GM19455 (cell line): ENCODE results near the gene ADAD2.
"Not testable (repeated sequence)": the region's sequence is repeated elsewhere in the genome, so short reads cannot be mapped to it uniquely, and the experiment has no call there.

Source experiments
- ATAC-seq: cut with Tn5 transposase; IDR thresholded peaks from one replicate; pipeline ENCODE4 v1.9.1; 2021; ENCODE audit not compliant: unreplicated experiment

Gene ADAD2

GRCh38 chr16:84195201-84196093 is 4.5 kb downstream of the ADAD2 start:
- ATAC-seq: no peak

GRCh38 chr16:84196101-84196500 is 5.1 kb downstream of the ADAD2 start:
- ATAC-seq: no peak

- ATAC-seq: no peak
Measured at GRCh38 chr16:84196727-84197394, 5.9 kb downstream of the ADAD2 start.

- no peak for ATAC-seq
Measured at GRCh38 chr16:84197466-84198128, 6.6 kb downstream of the ADAD2 start.

GRCh38 chr16:84198401-84198800 is 7.4 kb downstream of the ADAD2 start:
- no peak for ATAC-seq

GRCh38 chr16:84199097-84199496 is 8.1 kb downstream of the ADAD2 start:
- no peak for ATAC-seq

- no peak for ATAC-seq
Measured at GRCh38 chr16:84199861-84200260, 8.9 kb downstream of the ADAD2 start.

GRCh38 chr16:84204551-84204950 is 13.6 kb downstream of the ADAD2 start:
- not testable (repeated sequence) for ATAC-seq

GRCh38 chr16:84205123-84205522 is 14.2 kb downstream of the ADAD2 start:
- ATAC-seq: not testable (repeated sequence)

- ATAC-seq: no peak
Measured at GRCh38 chr16:84205976-84206691, 15.2 kb downstream of the ADAD2 start.

GRCh38 chr16:84207251-84207650 is 16.3 kb downstream of the ADAD2 start:
- no peak for ATAC-seq

- ATAC-seq: no peak
Measured at GRCh38 chr16:84207879-84208278, 16.9 kb downstream of the ADAD2 start.

GRCh38 chr16:84209989-84210388 is 19.0 kb downstream of the ADAD2 start:
- no peak for ATAC-seq

GRCh38 chr16:84212154-84212553 is 21.2 kb downstream of the ADAD2 start:
- ATAC-seq: no peak

- no peak for ATAC-seq
Measured at GRCh38 chr16:84212631-84213030, 21.7 kb downstream of the ADAD2 start.

GRCh38 chr16:84214451-84215066 is 23.6 kb downstream of the ADAD2 start:
- no peak for ATAC-seq

- ATAC-seq: no peak
Measured at GRCh38 chr16:84215531-84215930, 24.6 kb downstream of the ADAD2 start.

- not testable (repeated sequence) for ATAC-seq
Measured at GRCh38 chr16:84216144-84216543, 25.2 kb downstream of the ADAD2 start.

GRCh38 chr16:84218176-84218823 is 27.3 kb downstream of the ADAD2 start:
- no peak for ATAC-seq

GRCh38 chr16:84218956-84219355 is 28.0 kb downstream of the ADAD2 start:
- ATAC-seq: no peak
